Activated CD4-positive, alpha-beta T cell treated with anti-CD3 and anti-CD28 coated beads, Interleukin-2, amount 50 U/mL, for 48 hours (primary cell): ENCODE data around the gene UBFD1.
"Not testable (repeated sequence)": the region's sequence is repeated elsewhere in the genome, so short reads cannot be mapped to it uniquely, and the experiment has no call there.

Experiments used
- DNase-seq, 2 experiments: peaks; one replicate each; pipeline ENCODE4 v3.0.0-alpha.2; 2020

UBFD1 gene

GRCh38 chr16:23610905-23611304 lies 53.4 kb downstream of the UBFD1 start:
- DNase-seq: not testable (repeated sequence)

- DNase-seq: no peak
Observed at GRCh38 chr16:23611936-23612335, 54.4 kb downstream of the UBFD1 start.

- no peak for DNase-seq
Observed at GRCh38 chr16:23615805-23616204, 58.3 kb downstream of the UBFD1 start.
